GM21515 (cell line): Measurements from ENCODE around the gene PTH2.
A peak's percentile ranks its signal among the peaks of the same experiment; 100 is the strongest.
"Not testable (repeated sequence)": the region's sequence is repeated elsewhere in the genome, so short reads cannot be mapped to it uniquely, and the experiment has no call there.

Experiments used
- ATAC-seq: cut with Tn5 transposase; IDR thresholded peaks from one replicate; pipeline ENCODE4 v1.9.1; 2021; ENCODE audit not compliant: unreplicated experiment

Gene PTH2, protein sequence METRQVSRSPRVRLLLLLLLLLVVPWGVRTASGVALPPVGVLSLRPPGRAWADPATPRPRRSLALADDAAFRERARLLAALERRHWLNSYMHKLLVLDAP

DNA sequence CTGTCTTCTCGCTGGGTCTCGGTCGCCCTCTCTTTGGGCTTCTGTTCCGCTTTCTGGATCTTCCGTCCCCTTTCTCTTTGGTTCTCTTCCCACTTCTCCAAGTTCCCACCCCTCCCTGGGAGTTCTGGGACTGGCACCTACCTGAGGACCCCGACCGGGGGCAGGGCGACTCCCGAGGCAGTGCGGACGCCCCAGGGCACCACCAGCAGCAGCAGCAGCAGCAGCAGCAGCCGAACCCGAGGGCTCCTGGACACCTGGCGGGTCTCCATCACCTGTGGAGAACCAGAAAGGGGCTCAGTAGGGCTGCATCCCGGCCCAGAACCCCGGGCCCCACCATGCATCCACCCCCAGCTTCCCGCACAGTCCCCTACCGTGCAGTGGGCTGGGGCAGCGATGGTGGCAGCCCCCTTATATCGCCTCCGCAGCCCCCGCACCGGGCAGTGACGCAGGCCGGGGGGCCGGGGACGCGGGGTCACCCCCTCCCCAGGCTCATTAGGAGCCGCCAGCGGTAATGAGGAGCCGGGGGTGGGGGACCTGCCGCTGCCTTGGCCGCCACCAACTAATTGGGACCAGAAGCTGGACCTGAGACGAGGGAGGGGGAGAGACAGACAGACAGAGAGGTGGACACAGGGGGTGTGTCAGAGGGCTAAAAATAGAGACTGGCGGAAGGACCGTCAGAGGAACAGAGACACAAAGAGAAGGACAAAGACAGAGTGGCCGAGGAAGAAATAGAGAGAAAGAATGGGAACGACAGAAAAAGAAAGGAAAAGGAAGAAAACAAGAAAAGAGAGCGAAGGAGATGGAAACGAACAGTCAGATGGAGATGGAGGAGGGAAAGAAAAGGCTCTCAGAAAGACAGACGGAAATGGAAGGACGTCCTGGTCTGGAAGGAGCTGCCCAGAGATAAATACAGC lies at the start of gene PTH2:
PTH2 (minus strand) TSS at position 371 of the 914 bp plus-strand sequence; CDS start at position 269, 102 bp downstream.
- ATAC-seq = no peak

DNA sequence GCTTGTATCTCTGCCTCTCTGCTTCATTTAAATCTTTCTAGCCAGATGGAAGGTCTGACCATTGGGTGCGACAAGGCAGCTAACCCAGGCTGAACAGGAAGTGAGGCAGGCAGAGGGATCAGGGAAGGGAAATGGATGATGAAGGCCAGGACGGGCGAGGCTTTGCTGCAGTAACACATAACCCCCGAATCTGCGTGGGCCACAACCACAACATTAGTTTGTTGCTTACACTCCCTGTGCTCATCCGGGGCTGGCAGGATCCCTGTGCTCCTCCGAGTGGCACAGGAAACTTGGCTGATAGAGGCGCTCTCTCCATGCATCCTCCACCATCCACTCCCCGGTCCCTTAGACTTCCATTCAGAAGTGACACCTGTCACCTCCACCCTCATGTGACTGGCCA lies 49.7 kb upstream of the PTH2 start:
- no peak for ATAC-seq

DNA sequence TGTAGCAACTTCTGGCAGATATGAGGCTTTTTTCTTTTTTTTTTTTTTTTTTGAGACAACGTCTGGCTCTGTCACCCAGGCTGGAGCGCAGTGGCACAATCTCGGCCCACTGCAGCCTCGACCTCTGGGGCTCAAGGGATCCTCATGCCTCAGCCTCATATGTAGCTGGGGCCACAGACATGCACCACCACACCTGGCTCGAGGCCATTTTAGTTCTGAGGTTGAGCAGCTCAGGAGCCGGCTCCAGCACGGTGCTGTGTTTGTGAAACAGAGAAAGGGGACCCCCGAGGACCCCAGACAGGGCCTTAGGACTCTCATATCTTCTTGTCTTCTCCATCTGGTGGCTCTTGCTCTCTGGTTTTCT lies 47.4 kb upstream of the PTH2 start:
- ATAC-seq = no peak

DNA sequence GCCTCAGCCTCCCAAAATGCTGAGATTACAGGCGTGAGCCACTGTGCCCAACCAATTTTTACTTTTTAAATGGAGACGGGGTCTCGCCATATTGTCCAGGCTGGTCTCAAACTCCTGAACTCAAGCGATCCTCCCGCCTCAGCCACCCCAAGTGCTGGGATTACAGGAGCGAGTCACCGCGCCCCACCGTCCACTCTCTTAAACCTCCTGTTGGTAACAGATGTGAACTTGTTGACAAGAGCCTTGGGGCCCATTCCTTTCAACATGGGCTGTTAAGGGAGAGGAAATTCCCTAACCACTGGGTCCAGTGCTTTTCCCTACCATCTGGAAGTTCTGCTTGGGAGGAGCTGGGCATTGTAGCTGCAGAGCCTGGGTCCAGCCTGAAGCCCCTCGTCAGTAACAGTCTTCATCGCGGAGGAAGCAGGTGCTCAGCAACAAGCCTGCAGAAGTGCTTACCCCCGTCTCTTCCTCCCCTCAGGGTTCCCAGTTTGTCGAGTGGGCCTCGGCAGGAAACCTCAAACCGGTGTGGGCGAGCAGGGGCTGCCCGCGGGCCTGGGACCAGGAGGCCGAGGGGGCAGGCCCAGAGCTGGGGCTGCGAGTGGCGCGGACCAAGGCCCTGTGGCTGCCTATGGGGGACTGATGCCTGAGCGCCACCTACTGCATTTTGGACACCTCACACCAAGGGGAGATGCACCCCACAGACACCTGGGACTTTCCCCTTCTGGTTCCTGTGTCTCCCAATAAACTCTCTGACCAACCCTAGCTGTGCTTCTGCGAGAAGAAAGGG lies 46.8 kb upstream of the PTH2 start:
- peak; percentile 43 for ATAC-seq

DNA sequence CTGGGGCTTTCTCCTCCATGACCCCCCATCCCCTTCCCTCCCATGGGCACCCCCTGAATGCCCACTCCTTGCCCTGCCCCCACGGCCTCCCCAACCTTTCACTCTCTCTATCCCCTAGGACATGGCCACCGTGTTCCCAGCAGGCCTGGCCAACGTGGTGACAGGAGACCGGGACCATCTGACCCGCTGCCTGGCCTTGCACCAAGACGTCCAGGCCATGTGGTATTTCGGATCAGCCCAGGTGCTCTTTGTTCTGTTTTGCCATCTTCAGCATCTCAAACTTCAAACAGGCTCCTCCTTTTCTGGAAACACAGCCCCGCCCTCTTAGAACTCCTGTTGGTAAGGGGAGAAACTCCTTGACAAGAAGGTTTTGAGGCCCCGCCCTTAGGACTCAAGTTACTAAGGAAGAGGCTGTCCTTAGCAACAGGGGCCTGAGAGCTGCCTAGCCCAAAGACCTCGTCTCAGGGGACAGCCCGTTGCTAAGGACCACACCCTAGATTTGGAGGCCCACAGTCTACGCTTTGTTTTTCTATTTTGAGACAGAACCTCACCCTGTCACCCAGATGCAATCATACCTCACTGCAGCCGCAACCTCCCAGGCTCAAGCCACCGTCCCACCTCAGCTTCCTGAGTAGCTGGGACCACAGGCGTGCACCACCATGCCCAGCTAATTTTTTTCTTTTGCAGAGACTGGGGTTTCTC lies 45.7 kb upstream of the PTH2 start:
- peak; percentile 49 for ATAC-seq

DNA sequence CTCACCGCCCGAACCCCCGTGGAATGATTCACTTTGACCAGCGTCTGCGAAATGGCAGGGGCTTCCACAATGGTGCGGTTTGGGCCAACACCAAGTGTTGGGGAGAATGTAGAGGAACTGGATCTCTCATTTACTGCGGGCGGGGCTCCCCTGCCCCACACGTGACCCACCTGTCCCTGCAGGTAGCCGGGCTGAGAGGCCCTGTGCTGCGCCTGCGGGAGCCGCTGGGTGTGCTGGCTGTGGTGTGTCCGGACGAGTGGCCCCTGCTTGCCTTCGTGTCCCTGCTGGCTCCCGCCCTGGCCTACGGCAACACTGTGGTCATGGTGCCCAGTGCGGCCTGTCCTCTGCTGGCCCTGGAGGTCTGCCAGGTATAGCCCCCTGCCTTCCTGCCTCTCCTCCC lies 45.0 kb upstream of the PTH2 start:
- no peak for ATAC-seq

DNA sequence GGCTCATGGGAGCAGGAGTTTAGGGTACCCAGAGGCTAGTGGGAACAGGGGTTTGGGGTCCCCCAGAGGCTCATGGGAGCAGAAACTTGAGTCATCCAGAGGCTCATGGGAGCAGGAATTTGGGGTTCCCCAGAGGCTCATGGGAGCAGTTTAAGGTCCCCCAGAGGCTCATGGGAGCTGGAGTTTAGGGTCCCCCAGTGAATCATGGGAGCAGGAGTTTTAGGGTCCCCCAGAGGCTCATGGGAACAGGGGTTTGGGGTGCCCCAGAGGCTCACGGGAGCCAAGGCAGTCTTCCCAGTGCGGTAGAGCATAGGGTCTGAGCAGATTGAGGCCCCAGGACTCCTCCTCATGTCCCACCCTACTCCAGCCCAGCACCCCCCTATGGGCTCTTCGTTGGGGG lies 42.1 kb upstream of the PTH2 start:
- no peak for ATAC-seq

DNA sequence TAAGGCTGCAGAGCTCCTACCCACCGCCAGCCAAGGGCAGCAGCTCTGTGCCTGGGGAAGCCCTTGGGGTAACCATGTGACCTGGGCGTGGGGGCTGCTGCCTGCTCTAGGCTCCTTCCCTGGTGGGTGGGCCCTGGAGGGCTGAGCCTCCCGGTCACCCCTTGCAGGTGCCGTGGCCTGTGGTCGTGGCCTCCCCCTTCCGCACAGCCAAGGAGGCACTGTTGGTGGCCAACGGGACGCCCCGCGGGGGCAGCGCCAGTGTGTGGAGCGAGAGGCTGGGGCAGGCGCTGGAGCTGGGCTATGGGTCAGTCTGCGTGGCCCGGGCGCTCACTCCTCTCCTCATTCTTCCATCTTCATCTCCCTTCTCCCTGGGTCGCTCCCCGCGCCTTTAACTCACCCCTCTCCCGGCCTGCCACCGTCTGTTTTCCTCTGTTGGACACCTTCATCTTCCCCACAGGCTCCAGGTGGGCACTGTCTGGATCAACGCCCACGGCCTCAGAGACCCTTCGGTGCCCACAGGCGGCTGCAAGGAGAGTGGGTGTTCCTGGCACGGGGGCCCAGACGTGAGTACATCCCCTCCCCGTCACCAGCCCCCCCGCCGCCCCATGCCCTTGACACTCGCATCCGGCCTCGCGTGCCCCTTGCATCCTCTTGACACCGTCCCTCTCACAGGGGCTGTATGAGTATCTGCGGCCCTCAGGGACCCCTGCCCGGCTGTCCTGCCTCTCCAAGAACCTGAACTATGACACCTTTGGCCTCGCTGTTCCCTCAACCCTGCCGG lies 40.9 kb upstream of the PTH2 start:
- no peak for ATAC-seq

DNA sequence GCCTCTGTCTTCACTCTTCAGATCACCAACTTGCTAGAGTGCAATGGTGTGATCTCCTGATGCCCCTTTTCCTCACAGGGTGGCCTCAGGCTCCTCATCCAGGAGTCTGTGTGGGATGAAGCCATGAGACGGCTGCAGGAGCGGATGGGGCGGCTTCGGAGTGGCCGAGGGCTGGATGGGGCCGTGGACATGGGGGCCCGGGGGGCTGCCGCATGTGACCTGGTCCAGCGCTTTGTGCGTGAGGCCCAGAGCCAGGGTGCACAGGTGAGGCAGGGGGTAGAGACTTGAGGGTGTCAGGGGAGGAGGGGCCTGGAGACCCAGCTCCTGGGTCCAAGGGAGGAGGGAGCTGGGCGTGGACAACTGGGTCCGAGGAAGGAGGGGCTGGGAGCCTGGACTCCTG lies 39.3 kb upstream of the PTH2 start:
- no peak for ATAC-seq

DNA sequence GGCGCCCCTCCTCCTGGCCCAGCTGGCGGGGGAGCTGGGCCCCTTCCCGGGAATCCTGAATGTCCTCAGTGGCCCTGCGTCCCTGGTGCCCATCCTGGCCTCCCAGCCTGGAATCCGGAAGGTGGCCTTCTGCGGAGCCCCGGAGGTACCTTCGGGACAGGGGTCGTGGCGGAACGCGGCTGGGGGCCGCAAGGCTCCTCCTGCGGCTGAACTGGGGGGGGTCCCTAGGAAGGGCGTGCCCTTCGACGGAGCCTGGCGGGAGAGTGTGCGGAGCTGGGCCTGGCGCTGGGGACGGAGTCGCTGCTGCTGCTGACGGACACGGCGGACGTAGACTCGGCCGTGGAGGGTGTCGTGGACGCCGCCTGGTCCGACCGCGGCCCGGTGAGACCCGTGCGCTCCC lies 38.4 kb upstream of the PTH2 start:
- ATAC-seq = no peak

DNA sequence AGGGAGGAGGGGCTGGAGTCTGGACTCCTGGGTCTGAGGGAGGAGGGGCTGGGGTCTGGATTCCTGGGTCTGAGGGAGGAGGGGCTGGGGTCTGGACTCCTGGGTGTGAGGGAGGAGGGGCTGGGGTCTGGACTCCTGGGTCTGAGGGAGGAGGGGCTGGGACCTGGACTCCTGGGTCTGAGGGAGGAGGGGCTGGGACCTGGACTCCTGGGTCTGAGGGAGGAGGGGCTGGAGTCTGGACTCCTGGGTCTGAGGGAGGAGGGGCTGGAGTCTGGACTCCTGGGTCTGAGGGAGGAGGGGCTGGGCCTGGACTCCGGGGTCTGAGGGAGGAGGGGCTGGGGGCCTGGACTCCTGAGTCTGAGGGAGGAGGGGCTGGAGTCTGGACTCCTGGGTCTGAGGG lies 37.9 kb upstream of the PTH2 start:
- ATAC-seq = not testable (repeated sequence)

DNA sequence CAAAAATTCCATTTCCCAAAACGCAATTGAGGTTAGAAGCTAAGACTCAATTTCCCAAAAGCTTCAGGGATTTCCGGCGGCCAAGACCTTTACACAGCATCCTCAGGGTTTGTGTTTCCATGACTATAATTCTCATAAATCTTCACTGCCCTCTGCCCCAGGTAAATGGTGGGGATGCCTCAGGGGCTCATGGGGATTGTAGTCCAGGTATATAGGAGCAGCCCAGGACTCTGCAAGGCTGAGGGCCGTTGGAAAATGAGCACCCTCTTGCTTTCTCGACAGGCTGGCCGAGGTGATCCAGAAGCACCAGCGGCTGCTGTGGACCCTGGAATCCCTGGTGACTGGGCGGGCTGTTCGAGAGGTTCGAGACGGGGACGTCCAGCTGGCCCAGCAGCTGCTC lies 36.1 kb upstream of the PTH2 start:
- no peak for ATAC-seq

DNA sequence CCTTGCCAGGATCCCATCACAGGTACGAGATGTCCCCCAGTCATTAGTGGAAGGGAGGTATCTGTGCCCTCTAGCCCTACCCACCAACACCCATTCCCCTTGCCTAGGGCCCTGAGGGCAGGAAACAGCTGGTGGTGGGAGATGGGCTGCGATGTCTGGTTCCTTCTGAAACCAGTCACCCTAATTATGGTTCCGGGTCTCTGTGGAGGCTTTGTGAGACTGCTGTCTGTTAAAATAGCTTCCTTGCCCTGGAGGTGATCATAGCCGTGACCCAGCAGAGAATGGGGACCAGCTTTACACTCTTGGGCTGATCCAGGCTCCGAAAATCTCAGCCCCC lies 35.3 kb upstream of the PTH2 start:
- ATAC-seq = no peak

DNA sequence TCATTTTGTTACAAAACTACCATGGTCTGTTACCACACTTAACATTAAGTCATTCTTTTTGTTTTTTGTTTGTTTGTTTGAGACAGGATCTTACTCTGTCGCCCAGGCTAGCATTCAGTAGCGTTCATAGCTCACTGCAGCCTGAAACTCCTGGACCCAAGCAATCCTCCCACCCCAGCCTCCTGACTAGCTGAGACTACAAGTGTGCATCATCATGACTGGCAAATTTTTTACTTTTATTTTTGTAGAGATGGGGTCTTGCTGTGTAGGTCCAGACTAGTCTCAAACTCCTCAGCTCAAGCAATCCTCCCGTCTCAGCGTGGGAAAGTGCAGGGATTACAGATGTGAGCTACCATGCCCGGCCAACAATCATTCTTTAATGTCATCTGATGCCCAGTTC lies 33.1 kb upstream of the PTH2 start:
- ATAC-seq = no peak

DNA sequence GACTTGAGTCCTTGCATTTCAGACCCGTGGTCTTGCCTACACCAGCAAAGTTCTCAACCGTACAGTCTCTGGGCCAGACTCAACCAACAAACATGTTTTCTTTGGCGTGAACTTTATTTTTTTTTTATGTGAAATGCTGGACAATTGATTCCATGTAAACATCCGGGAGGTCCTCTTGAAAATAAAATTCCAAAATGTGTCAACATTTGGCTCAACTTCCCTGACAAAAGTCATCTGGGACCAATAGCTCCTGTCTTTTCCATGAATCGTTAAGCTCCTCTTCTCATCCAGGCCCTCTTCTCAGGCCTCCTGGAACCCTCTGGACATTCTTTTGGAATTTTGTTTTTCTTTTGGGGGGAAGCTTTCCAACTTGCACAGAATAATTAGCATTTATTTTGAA lies 32.5 kb upstream of the PTH2 start:
- no peak for ATAC-seq

DNA sequence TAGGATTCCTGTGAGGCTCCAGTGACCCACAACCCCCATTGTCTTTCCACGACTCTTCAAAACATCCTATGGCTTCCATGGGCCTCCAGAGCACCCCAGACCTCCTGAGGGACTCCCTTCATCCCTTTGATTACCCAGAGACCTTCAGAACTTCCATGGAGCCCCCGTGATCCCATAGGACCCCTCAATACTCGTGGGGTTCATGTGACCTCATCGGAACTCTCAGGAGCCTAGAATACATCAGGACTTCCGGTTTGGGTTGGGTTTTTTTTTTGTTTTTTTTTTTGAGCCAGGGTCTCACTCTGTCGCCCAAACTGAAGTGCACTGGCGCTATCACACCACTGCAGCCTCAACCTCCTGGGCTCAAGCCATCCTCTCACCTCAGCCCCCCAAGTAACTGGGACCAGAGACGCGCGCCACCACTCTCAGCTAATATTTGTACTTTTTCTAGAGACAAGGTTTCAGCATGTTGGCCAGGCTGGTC lies 30.6 kb upstream of the PTH2 start:
- ATAC-seq = no peak

DNA sequence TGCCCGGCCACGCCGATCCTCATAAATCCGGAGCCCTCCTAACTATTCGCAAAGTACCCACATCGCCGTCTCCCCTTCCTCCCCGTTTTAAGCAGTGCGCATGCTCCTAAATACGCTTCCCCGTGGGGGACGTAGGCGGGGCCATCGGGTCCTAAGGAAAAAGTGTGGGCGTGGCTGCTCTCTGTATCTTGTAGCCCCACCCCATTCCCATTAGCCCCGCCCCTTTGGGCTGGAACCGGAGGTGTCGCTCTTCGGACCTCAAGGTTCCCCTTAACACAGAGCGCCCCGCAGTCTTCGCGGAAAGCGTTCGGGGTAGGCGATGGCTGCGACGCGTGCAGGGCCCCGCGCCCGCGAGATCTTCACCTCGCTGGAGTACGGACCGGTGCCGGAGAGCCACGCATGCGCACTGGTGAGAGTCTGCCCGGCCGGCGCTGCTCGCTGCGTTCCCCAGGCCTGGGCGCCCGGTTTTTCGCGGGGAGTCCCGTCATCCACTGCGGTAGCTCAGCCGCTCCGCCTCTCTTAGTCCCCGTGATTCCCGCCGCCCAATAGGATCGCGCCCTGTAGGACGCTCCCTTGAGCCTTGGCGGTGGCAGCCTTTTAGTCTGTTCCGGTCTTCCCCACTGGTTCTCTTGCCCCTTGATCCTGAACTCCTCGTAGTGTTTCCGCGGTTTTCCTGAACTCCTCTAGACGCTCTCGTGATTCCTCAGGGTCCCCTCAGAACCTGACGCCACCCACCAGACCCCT lies 29.9 kb upstream of the PTH2 start, which contains the start of gene ALDH16A1:
ALDH16A1 (plus strand) TSS at position 213 of the 744 bp plus-strand sequence; CDS start at position 320, 107 bp downstream.
- peak; percentile 72 for ATAC-seq

DNA sequence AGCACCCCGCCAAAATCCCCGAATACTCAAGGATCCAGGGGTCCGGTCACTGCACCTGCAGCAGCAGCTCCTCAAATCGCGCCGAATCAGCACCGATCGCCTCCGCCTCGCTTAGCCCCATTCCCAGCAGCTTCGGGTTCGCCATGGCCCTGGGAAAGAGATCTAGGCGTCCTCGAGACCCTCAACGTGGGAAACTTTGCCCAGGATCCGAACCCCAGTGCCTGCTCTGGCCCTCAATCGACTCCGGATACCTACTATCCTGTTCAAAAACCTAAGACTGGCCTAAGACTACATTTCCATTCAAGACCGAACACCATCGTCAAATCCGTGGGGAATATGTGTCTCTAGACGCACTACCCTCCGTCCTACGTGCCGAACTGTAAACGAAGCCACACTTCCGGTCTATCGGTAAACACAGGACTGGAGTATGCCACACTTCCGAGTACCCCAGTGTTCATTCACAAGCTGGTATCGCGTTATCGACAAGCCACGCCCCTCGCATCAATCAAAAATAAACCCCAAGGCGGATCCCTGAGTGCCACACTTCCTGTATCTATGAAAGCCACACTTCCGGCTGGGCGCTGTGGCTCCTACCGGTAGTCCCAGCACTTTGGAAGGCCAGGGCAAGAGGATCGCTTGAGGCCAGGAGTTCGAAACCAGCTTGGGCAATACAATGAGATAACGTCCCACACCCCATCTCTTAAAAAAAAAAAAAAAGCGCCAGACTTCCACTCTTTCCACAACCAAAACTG lies 28.4 kb upstream of the PTH2 start, which contains the start of gene PIH1D1:
PIH1D1 (minus strand) TSS at position 385 of the 752 bp plus-strand sequence; CDS start at position 145, 240 bp downstream.
- ATAC-seq = peak; percentile 50

DNA sequence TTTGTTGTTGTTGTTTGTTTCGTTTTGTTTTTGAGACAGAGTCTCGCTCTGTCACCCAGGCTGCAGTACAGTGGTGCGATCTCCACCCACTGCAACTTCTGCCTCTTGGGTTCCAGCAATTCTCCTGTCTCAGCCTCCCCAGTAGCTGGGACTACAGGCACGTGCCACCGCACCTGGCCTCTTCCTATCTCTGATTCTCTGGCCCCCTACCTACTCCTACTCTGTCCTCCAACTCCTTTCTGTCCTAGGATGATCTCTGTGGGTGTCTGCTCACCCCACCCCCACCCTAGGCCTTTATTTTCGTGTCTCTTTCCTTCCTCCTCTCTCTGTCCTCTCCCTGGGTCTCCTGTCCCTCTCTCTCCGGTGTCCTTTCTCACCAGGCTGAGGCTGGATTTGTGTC lies 27.2 kb upstream of the PTH2 start:
- no peak for ATAC-seq
